Stimulated activated CD8-positive, alpha-beta memory T cell treated with anti-CD3 and anti-CD28 coated beads, Interleukin-7, amount 100 ng/mL, for 1 hour (primary cell): Measurements from ENCODE around the gene DDX39B.
"Not testable (repeated sequence)": the region's sequence is repeated elsewhere in the genome, so short reads cannot be mapped to it uniquely, and the experiment has no call there.

ENCODE experiments used
- DNase-seq, 2 donors: peaks; one replicate each; pipeline ENCODE4 v3.0.0-alpha.2; 2020; ENCODE audit warnings: low read depth in 2 of 2

Gene DDX39B

GRCh38 chr6:31486065-31486837 lies 55.6 kb downstream of the DDX39B start:
- not testable (repeated sequence) for DNase-seq

- no peak for DNase-seq
Observed at GRCh38 chr6:31485055-31485454, 56.7 kb downstream of the DDX39B start.

- no peak for DNase-seq
Observed at GRCh38 chr6:31483392-31483791, 58.4 kb downstream of the DDX39B start.

- no peak for DNase-seq
Observed at GRCh38 chr6:31480574-31480973, 61.2 kb downstream of the DDX39B start.
